WTC11 (cell line): ENCODE results near the gene NDRG3. TPM values are rescaled to one million over a fixed set of nuclear protein-coding genes. Genes with fewer than 3 reads are reported as not detected.

Source experiments
- ATAC-seq: fragments of 200-7000 bp; cut with Tn5 transposase; 2 replicates; pipeline ENCODE4 v1.10.0; 2021; ENCODE audit warnings: mild to moderate bottlenecking, moderate library complexity
- CTCF ChIA-PET: fragments of 300-600 bp; sonication (Branson Sonifier 250); formaldehyde crosslinking; loops from one replicate; lab custom pipeline; 2021; ENCODE audit warnings: antibody characterized with exemption; lab: Charles Lee
- POLR2A ChIA-PET: fragments of 350-600 bp; sonication (Branson Sonifier 250); formaldehyde crosslinking; loops from one replicate; lab custom pipeline; 2021; ENCODE audit warnings: antibody characterized with exemption; lab: Charles Lee
- DNase-seq: peaks from one replicate; pipeline ENCODE4 v3.0.0; 2021; ENCODE audit warnings: low spot score
- H3K27ac Mint-ChIP-seq: 2 replicates; pipeline ENCODE4 v1.8.0; 2021; ENCODE audit warnings: mixed read lengths
- H3K27me3 Mint-ChIP-seq: 2 replicates; pipeline ENCODE4 v1.8.0; 2021; ENCODE audit warnings: low read depth, mild to moderate bottlenecking, moderate library complexity, mixed read lengths
- H3K36me3 Mint-ChIP-seq: 2 replicates; pipeline ENCODE4 v1.8.0; 2021; ENCODE audit warnings: mixed read lengths
- H3K4me1 Mint-ChIP-seq: 2 replicates; pipeline ENCODE4 v1.8.0; 2022; ENCODE audit warnings: mixed read lengths
- H3K4me3 Mint-ChIP-seq: 2 replicates; pipeline ENCODE4 v1.8.0; 2021; ENCODE audit warnings: mild to moderate bottlenecking, moderate library complexity, mixed read lengths
- H3K9me3 Mint-ChIP-seq: 2 replicates; pipeline ENCODE4 v1.8.0; 2021; ENCODE audit warnings: mixed read lengths
- CREB1 ChIP-seq: sonication (generic); formaldehyde crosslinking; IDR thresholded peaks from 2 replicates; pipeline ENCODE4 v1.8.0; 2023; ENCODE audit warnings: mild to moderate bottlenecking, missing genetic modification reagents
- ESRRA ChIP-seq: sonication (generic); formaldehyde crosslinking; IDR thresholded peaks from 2 replicates; pipeline ENCODE4 v1.8.1; 2022; ENCODE audit warnings: mild to moderate bottlenecking, missing genetic modification reagents, borderline replicate concordance
- GTF2I ChIP-seq: fragments of 250-450 bp; sonication (Bioruptor Pico); conservative IDR thresholded peaks from 2 replicates; pipeline ENCODE4 v1.4.0; 2021; ENCODE audit warnings: mild to moderate bottlenecking
- KAT7 ChIP-seq: sonication (generic); formaldehyde crosslinking; IDR thresholded peaks from 2 replicates; pipeline ENCODE4 v1.8.1; 2023; ENCODE audit warnings: missing genetic modification reagents, mild to moderate bottlenecking, borderline replicate concordance
- NFATC4 ChIP-seq: fragments of 250-450 bp; sonication (Bioruptor Pico); IDR thresholded peaks from 2 replicates; pipeline ENCODE4 v1.9.0; 2021; ENCODE audit warnings: mild to moderate bottlenecking
- NR3C1 ChIP-seq: sonication (generic); formaldehyde crosslinking; conservative IDR thresholded peaks from 2 replicates; pipeline ENCODE4 v1.8.1; 2023; ENCODE audit warnings: low read depth, mild to moderate bottlenecking, missing genetic modification reagents
- OVOL2 ChIP-seq: fragments of 250-450 bp; sonication (Bioruptor Pico); IDR thresholded peaks from 2 replicates; pipeline ENCODE4 v1.9.0; 2021; ENCODE audit warnings: mild to moderate bottlenecking, borderline replicate concordance
- SOX15 ChIP-seq: fragments of 250-450 bp; sonication (Bioruptor Pico); IDR thresholded peaks from 2 replicates; pipeline ENCODE4 v1.9.0; 2021; ENCODE audit warnings: mild to moderate bottlenecking
- ZNF232 ChIP-seq: sonication (generic); formaldehyde crosslinking; IDR thresholded peaks from 2 replicates; pipeline ENCODE4 v1.8.0; 2022; ENCODE audit warnings: mild to moderate bottlenecking, missing genetic modification reagents
- total RNA-seq: library from RNA; stranded (reverse); gene quantifications from 3 replicates; pipeline ENCODE4 v1.2.3, GENCODE V29; 2021
- TF ChIP-seq, protein P1 (sequence below): sonication (generic); formaldehyde crosslinking; IDR thresholded peaks from 2 replicates; pipeline ENCODE4 v1.8.1; 2023; ENCODE audit warnings: mild to moderate bottlenecking, missing genetic modification reagents, moderate library complexity
- TF ChIP-seq, protein P2 (sequence below): fragments of 200-600 bp; IDR thresholded peaks from 2 replicates; pipeline ENCODE4 v1.8.0; 2022; ENCODE audit warnings: antibody characterized with exemption
- TF ChIP-seq, protein P3 (sequence below): sonication (generic); formaldehyde crosslinking; IDR thresholded peaks from 2 replicates; pipeline ENCODE4 v1.8.1; 2023; ENCODE audit warnings: mild to moderate bottlenecking, moderate library complexity, missing genetic modification reagents
- TF ChIP-seq, protein P4 (sequence below): sonication (generic); formaldehyde crosslinking; IDR thresholded peaks from 2 replicates; pipeline ENCODE4 v1.8.1; 2023; ENCODE audit warnings: mild to moderate bottlenecking, missing genetic modification reagents
- TF ChIP-seq, protein P5 (sequence below): sonication (generic); formaldehyde crosslinking; IDR thresholded peaks from 2 replicates; pipeline ENCODE4 v1.8.0; 2023; ENCODE audit warnings: missing genetic modification reagents, mild to moderate bottlenecking, borderline replicate concordance
- TF ChIP-seq, protein P6 (sequence below): sonication (generic); formaldehyde crosslinking; IDR thresholded peaks from 2 replicates; pipeline ENCODE4 v1.8.1; 2023; ENCODE audit warnings: mild to moderate bottlenecking, missing genetic modification reagents, moderate library complexity
- TF ChIP-seq, protein P7 (sequence below): fragments of 250-450 bp; sonication (Bioruptor Pico); conservative IDR thresholded peaks from 2 replicates; pipeline ENCODE4 v1.9.0; 2021; ENCODE audit warnings: mild to moderate bottlenecking

Gene NDRG3
- total RNA-seq, 1 experiment from 2014 or later = 27.0 TPM

DNA sequence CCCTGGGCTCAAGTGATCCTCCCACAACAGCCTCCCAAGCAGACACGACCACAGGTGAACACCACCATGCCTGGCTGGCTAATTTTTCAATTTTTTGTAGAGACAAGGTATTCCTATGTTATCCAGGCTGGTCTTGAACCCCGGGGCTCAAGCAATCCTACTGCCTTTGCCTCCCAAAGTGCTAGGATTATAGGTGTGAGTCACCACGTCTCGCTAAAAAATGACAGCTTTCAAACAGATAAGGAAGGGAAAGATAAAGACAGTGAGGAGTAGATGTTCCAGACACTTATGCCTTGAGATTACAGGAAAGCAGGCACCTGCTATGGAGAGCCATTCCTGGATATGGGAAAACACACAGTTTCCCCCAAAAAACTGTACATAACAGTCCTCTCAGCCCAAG is 58.9 kb downstream of the NDRG3 start:
- ChIA-PET POLR2A (no interaction called here), CTCF (no interaction called here)
- DNase-seq (no peak), ATAC-seq (no peak)
- Mint-ChIP-seq H3K36me3 (peaks cover 8% of the 10 kb centered on the region), H3K27ac (no peak overlapping the region), H3K4me1 (no peaks in the 10 kb centered on the region), H3K9me3 (no peaks in the 10 kb centered on the region), H3K4me3 (no peak overlapping the region), H3K27me3 (no peaks in the 10 kb centered on the region)
- TF ChIP-seq, protein P1, sequence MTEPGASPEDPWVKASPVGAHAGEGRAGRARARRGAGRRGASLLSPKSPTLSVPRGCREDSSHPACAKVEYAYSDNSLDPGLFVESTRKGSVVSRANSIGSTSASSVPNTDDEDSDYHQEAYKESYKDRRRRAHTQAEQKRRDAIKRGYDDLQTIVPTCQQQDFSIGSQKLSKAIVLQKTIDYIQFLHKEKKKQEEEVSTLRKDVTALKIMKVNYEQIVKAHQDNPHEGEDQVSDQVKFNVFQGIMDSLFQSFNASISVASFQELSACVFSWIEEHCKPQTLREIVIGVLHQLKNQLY (CRISPR knock-in tag) = no peak
- no peak for TF ChIP-seq NFATC4 (CRISPR knock-in tag)

DNA sequence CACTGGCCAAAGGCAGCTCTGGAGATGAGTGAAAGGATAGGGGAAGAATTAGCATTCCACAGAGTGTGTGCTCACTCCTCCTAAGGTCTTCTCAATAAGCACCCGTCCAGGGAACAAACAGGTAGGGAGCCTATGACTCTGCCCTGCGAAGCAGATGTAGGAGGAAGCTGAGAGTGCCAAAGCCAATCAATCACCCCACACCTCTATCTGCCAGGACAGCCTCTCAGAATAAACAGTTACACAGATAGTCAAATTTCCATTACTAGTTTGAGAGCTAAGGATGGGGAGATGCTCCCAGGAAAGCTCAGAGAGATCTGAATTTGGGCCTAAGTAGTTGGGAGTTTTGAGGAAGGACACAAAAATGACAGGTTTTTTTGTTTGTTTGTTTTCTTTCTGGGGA is 59.4 kb downstream of the NDRG3 start:
- no peak for TF ChIP-seq SOX15 (CRISPR knock-in tag)
- H3K4me3 Mint-ChIP-seq = no peak overlapping the region
- CTCF ChIA-PET = no interaction called here

DNA sequence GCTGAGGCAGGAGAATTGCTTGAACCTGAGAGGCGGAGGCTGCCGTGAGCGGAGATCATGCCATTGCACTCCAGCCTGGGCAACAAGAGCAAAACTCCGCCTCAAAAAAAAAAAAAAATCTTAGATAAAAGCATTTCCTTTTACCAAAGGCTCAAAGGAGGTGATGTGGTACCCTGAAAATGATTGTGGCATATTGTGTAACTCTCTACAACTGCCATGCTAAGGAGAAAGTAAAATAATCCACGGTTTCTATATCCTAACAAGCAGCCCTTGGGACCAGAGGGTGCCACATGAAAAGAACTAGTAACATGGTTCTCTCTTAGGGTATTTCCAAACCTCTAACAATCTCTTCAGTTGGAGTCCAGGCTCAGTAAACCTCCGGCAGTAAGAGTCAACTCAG is 61.1 kb downstream of the NDRG3 start:
- H3K4me1 Mint-ChIP-seq = no peaks in the 10 kb centered on the region
- H3K27ac Mint-ChIP-seq = no peak overlapping the region
- DNase-seq (no peak), ATAC-seq (no peak)
- no peaks in the 10 kb centered on the region for H3K9me3 Mint-ChIP-seq
- POLR2A ChIA-PET = no interaction called here
- no peak overlapping the region for H3K4me3 Mint-ChIP-seq
- peaks cover 18% of the 10 kb centered on the region for H3K36me3 Mint-ChIP-seq
- H3K27me3 Mint-ChIP-seq = no peaks in the 10 kb centered on the region
- TF ChIP-seq, protein P2, sequence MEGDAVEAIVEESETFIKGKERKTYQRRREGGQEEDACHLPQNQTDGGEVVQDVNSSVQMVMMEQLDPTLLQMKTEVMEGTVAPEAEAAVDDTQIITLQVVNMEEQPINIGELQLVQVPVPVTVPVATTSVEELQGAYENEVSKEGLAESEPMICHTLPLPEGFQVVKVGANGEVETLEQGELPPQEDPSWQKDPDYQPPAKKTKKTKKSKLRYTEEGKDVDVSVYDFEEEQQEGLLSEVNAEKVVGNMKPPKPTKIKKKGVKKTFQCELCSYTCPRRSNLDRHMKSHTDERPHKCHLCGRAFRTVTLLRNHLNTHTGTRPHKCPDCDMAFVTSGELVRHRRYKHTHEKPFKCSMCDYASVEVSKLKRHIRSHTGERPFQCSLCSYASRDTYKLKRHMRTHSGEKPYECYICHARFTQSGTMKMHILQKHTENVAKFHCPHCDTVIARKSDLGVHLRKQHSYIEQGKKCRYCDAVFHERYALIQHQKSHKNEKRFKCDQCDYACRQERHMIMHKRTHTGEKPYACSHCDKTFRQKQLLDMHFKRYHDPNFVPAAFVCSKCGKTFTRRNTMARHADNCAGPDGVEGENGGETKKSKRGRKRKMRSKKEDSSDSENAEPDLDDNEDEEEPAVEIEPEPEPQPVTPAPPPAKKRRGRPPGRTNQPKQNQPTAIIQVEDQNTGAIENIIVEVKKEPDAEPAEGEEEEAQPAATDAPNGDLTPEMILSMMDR = no peak
- TF ChIP-seq NR3C1 (CRISPR knock-in tag) = no peak
- TF ChIP-seq, protein P3, sequence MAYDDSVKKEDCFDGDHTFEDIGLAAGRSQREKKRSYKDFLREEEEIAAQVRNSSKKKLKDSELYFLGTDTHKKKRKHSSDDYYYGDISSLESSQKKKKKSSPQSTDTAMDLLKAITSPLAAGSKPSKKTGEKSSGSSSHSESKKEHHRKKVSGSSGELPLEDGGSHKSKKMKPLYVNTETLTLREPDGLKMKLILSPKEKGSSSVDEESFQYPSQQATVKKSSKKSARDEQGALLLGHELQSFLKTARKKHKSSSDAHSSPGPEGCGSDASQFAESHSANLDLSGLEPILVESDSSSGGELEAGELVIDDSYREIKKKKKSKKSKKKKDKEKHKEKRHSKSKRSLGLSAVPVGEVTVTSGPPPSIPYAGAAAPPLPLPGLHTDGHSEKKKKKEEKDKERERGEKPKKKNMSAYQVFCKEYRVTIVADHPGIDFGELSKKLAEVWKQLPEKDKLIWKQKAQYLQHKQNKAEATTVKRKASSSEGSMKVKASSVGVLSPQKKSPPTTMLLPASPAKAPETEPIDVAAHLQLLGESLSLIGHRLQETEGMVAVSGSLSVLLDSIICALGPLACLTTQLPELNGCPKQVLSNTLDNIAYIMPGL (CRISPR knock-in tag) = no peak
- TF ChIP-seq, protein P4, sequence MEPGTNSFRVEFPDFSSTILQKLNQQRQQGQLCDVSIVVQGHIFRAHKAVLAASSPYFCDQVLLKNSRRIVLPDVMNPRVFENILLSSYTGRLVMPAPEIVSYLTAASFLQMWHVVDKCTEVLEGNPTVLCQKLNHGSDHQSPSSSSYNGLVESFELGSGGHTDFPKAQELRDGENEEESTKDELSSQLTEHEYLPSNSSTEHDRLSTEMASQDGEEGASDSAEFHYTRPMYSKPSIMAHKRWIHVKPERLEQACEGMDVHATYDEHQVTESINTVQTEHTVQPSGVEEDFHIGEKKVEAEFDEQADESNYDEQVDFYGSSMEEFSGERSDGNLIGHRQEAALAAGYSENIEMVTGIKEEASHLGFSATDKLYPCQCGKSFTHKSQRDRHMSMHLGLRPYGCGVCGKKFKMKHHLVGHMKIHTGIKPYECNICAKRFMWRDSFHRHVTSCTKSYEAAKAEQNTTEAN = no peak
- CTCF ChIA-PET = interaction anchor here (0.9 kb wide), 1 partner anchor 70 kb away, joined by 3 read pairs; no protein-coding TSS in a partner anchor

More for the DNA sequence above, 59.4 kb downstream of the NDRG3 start:
- Mint-ChIP-seq H3K27ac (no peak overlapping the region), H3K9me3 (no peaks in the 10 kb centered on the region), H3K27me3 (no peaks in the 10 kb centered on the region), H3K36me3 (peaks cover 8% of the 10 kb centered on the region), H3K4me1 (no peaks in the 10 kb centered on the region)
- ATAC-seq (no peak), DNase-seq (no peak)
- POLR2A ChIA-PET = no interaction called here

DNA sequence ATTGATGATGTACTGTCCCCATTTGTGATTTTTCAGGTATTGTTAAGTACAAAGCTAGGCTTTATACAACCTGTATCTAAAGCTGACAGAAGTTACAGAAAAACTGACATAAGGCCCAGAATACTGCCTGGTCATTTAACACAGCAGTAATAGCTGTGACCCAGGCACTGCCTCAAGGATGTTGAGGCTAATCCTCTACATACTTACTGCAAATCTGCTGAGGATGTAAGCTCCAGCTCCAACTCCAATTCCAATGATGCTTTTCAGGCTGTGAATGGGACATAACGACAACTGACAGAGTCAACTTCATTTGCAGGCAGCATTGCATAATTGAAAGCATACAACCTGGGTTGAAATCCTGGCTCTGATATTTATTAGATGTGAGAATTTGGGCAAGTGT is 63.6 kb downstream of the NDRG3 start:
- peaks cover 9% of the 10 kb centered on the region for H3K4me1 Mint-ChIP-seq
- H3K27ac Mint-ChIP-seq = no peak overlapping the region
- DNase-seq = no peak
- ChIA-PET POLR2A (no interaction called here), CTCF (interaction anchor here (0.7 kb wide), 1 partner anchor 181 kb away, joined by 3 read pairs; a partner anchor contains a TSS)
- no peak overlapping the region for H3K4me3 Mint-ChIP-seq
- ATAC-seq = no peak
- H3K9me3 Mint-ChIP-seq = no peaks in the 10 kb centered on the region
- H3K27me3 Mint-ChIP-seq = no peaks in the 10 kb centered on the region
- H3K36me3 Mint-ChIP-seq = peaks cover 26% of the 10 kb centered on the region
- TF ChIP-seq, protein P5, sequence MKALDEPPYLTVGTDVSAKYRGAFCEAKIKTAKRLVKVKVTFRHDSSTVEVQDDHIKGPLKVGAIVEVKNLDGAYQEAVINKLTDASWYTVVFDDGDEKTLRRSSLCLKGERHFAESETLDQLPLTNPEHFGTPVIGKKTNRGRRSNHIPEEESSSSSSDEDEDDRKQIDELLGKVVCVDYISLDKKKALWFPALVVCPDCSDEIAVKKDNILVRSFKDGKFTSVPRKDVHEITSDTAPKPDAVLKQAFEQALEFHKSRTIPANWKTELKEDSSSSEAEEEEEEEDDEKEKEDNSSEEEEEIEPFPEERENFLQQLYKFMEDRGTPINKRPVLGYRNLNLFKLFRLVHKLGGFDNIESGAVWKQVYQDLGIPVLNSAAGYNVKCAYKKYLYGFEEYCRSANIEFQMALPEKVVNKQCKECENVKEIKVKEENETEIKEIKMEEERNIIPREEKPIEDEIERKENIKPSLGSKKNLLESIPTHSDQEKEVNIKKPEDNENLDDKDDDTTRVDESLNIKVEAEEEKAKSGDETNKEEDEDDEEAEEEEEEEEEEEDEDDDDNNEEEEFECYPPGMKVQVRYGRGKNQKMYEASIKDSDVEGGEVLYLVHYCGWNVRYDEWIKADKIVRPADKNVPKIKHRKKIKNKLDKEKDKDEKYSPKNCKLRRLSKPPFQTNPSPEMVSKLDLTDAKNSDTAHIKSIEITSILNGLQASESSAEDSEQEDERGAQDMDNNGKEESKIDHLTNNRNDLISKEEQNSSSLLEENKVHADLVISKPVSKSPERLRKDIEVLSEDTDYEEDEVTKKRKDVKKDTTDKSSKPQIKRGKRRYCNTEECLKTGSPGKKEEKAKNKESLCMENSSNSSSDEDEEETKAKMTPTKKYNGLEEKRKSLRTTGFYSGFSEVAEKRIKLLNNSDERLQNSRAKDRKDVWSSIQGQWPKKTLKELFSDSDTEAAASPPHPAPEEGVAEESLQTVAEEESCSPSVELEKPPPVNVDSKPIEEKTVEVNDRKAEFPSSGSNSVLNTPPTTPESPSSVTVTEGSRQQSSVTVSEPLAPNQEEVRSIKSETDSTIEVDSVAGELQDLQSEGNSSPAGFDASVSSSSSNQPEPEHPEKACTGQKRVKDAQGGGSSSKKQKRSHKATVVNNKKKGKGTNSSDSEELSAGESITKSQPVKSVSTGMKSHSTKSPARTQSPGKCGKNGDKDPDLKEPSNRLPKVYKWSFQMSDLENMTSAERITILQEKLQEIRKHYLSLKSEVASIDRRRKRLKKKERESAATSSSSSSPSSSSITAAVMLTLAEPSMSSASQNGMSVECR = no peak
- TF ChIP-seq SOX15 (CRISPR knock-in tag) = no peak
- no peak for TF ChIP-seq OVOL2
- no peak for TF ChIP-seq ESRRA (CRISPR knock-in tag)
- TF ChIP-seq, protein P6, sequence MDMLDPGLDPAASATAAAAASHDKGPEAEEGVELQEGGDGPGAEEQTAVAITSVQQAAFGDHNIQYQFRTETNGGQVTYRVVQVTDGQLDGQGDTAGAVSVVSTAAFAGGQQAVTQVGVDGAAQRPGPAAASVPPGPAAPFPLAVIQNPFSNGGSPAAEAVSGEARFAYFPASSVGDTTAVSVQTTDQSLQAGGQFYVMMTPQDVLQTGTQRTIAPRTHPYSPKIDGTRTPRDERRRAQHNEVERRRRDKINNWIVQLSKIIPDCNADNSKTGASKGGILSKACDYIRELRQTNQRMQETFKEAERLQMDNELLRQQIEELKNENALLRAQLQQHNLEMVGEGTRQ (CRISPR knock-in tag) = no peak
- TF ChIP-seq, protein P7, sequence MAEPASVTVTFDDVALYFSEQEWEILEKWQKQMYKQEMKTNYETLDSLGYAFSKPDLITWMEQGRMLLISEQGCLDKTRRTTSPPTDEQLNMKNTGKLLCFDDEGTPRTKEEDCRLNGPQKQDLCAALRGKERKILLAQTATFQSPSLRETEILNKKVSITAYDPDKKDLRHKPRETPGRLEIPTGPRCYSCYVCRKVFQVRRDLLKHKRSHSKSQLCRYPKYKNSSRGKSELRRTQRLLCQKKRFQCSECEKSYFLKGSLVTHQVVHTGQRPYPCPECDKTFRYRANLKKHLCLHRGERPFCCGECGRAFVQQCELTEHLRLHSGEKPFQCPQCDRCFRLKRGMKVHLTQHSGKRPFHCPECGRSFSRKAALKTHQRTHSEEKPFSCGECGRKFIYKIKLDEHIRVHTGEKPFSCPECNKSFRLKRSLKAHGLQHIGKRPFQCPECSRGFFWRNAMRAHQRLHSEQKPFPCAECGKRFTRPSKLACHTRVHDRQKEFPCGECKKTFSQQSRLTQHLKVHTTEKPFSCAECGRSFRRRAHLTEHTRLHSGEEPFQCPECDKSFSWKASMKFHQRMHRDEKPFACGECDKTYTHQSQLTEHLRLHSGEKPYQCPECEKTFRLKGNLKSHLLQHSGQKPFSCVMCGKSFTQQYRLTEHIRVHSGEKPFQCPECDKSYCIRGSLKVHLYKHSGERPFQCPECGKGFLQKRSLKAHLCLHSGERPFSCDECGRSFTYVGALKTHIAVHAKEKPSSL (CRISPR knock-in tag) = no peak
- no peak for TF ChIP-seq GTF2I (CRISPR knock-in tag)
- no peak for TF ChIP-seq KAT7 (CRISPR knock-in tag)
- no peak for TF ChIP-seq CREB1 (CRISPR knock-in tag)
- no peak for TF ChIP-seq ZNF232 (CRISPR knock-in tag)
